HEK293 (cell line): ENCODE data around the gene MEGF6.
A peak's percentile ranks its signal among the peaks of the same experiment; 100 is the strongest.
"Not testable (repeated sequence)": the region's sequence is repeated elsewhere in the genome, so short reads cannot be mapped to it uniquely, and the experiment has no call there.

Source experiments
- CTCF ChIA-PET: fragments of 350-600 bp; formaldehyde crosslinking; extraction: SDS; loops from one replicate; lab custom pipeline; 2021; ENCODE audit warnings: antibody characterized with exemption; lab: Yijun Ruan, JAX
- POLR2A ChIA-PET: fragments of 300-600 bp; formaldehyde crosslinking; extraction: SDS; loops from one replicate; lab custom pipeline; 2020; ENCODE audit warnings: antibody characterized with exemption, inconsistent platforms; lab: Yijun Ruan, JAX
- H3K27ac ChIP-seq: fragments of 200-500 bp; sonication (Bioruptor generic); 2 replicates; pipeline ENCODE4 v1.5.1; 2014; ENCODE audit warnings: low read depth, low read length, control low read depth, inconsistent platforms; ENCODE audit errors: extremely low read depth
- H3K36me3 ChIP-seq, 2 experiments: fragments of 200-500 bp in 1 of 2; sonication (Bioruptor generic) in 1 of 2; 1 replicate in 1 of 2; 2 replicates in 1 of 2; pipeline ENCODE4 v1.5.1; 2014 to 2017; ENCODE audit warnings: inconsistent platforms in 2 of 2, low read length in 2 of 2; ENCODE audit not compliant: control insufficient read depth in 2 of 2, insufficient read depth in 1 of 2
- H3K4me1 ChIP-seq: fragments of 200-500 bp; sonication (Bioruptor generic); 2 replicates; pipeline ENCODE4 v1.5.1; 2014; ENCODE audit warnings: mild to moderate bottlenecking, low read length, inconsistent platforms; ENCODE audit not compliant: control insufficient read depth, insufficient read depth
- H3K4me3 ChIP-seq: 2 replicates; pipeline ENCODE4 v1.5.1; 2011; ENCODE audit warnings: low read depth, mild to moderate bottlenecking, control low read depth, low read length, moderate library complexity
- H3K9me3 ChIP-seq: fragments of 200-500 bp; sonication (Bioruptor generic); 2 replicates; pipeline ENCODE4 v1.5.1; 2014; ENCODE audit warnings: low read depth, low read length, inconsistent platforms; ENCODE audit not compliant: control insufficient read depth, insufficient read depth
- GLIS1 ChIP-seq: fragments of 450-650 bp; formaldehyde crosslinking; IDR thresholded peaks from 2 replicates; pipeline ENCODE4 v1.5.1; 2016; ENCODE audit warnings: missing biosample characterization, missing genetic modification characterization
- WT1 ChIP-seq: fragments of 450-650 bp; formaldehyde crosslinking; IDR thresholded peaks from 2 replicates; pipeline ENCODE4 v1.5.1; 2016; ENCODE audit warnings: missing biosample characterization, missing genetic modification characterization
- YY1 ChIP-seq: fragments of 450-650 bp; formaldehyde crosslinking; IDR thresholded peaks from 2 replicates; pipeline ENCODE4 v1.5.1; 2018; ENCODE audit warnings: missing biosample characterization, missing genetic modification characterization
- ZNF140 ChIP-seq: fragments of 450-650 bp; formaldehyde crosslinking; IDR thresholded peaks from 2 replicates; pipeline ENCODE4 v1.5.1; 2016; ENCODE audit warnings: missing biosample characterization, missing genetic modification characterization
- ZNF19 ChIP-seq: fragments of 450-650 bp; formaldehyde crosslinking; IDR thresholded peaks from 2 replicates; pipeline ENCODE4; 2016; ENCODE audit warnings: missing biosample characterization, missing genetic modification characterization, low read depth
- ZNF223 ChIP-seq: fragments of 450-650 bp; formaldehyde crosslinking; IDR thresholded peaks from 2 replicates; pipeline ENCODE4 v1.5.1; 2016; ENCODE audit warnings: missing biosample characterization, missing genetic modification characterization
- ZNF24 ChIP-seq: fragments of 450-650 bp; formaldehyde crosslinking; IDR thresholded peaks from 2 replicates; pipeline ENCODE4 v1.5.1; 2016; ENCODE audit warnings: missing biosample characterization, missing genetic modification characterization
- ZNF26 ChIP-seq: fragments of 450-650 bp; formaldehyde crosslinking; IDR thresholded peaks from 2 replicates; pipeline ENCODE4 v1.5.1; 2016; ENCODE audit warnings: missing biosample characterization, missing genetic modification characterization
- ZNF350 ChIP-seq: fragments of 450-650 bp; formaldehyde crosslinking; IDR thresholded peaks from 2 replicates; pipeline ENCODE4 v1.5.0; 2017; ENCODE audit warnings: missing biosample characterization, mild to moderate bottlenecking, missing genetic modification characterization
- ZNF48 ChIP-seq: fragments of 450-650 bp; formaldehyde crosslinking; IDR thresholded peaks from 2 replicates; pipeline ENCODE4 v1.5.1; 2016; ENCODE audit warnings: missing biosample characterization, missing genetic modification characterization
- ZNF558 ChIP-seq: fragments of 450-650 bp; formaldehyde crosslinking; IDR thresholded peaks from 2 replicates; pipeline ENCODE4 v1.5.1; 2016; ENCODE audit warnings: missing biosample characterization, missing genetic modification characterization
- ZNF677 ChIP-seq: fragments of 450-650 bp; IDR thresholded peaks from 2 replicates; pipeline ENCODE4 v1.5.0; 2018; ENCODE audit warnings: missing biosample characterization, mild to moderate bottlenecking, missing genetic modification characterization, moderate library complexity
- TF ChIP-seq, protein P1 (sequence below): fragments of 450-650 bp; formaldehyde crosslinking; IDR thresholded peaks from 2 replicates; pipeline ENCODE4 v1.5.1; 2016; ENCODE audit warnings: missing biosample characterization, missing genetic modification characterization
- TF ChIP-seq, protein P2 (sequence below): fragments of 450-650 bp; formaldehyde crosslinking; IDR thresholded peaks from 2 replicates; pipeline ENCODE4 v1.5.1; 2016; ENCODE audit warnings: missing biosample characterization, missing genetic modification characterization, low read depth

The MEGF6 gene

DNA sequence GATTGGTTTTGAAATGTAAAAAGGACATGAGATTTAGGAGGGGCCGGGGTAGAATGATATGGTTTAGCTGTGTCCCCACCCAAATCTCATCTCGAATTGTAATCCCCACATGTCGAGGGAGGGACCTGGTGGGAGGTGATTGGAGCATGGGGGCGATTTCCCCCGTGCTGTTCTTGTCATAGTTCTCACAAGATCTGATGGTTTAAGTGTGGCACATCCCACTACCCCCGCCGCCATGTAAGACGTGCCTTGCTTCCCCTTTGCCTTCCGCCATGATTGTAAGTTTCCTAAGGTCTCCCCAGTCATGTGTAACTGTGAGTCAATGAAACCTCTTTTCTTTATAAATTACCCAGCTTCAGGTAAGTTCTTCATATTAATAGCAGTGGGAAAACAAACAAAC lies 10.8 kb upstream of the MEGF6 start:
- POLR2A ChIA-PET, H3K36me3 ChIP-seq: not testable (repeated sequence)
- CTCF ChIA-PET, result interaction anchor here (0.8 to 5.5 kb wide), 11 partner anchors 14 to 169 kb away, joined by 3 to 120 read pairs (median 6); no protein-coding TSS in a partner anchor

DNA sequence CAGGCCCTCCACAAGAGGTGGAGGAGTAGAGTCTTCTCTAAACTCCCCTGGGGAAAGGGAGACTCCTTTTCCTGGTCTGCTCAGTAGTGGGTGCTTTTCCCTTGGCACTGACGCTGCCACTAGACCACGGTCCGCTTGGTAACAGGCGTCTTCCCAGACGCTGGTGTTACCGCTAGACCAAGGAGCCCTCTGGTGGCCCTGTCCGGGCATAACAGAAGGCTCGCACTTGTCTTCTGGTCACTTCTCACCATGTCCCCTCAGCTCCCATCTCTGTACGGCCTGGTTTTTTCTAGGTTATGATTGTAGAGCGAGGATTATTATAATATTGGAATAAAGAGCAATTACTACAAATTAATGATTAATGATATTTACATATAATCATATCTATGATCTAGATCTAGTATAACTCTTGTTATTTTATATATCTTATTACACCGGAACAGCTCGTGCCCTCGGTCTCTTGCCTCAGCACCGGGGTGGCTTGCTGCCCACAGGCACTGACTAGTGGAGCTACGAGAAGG lies 9.9 kb upstream of the MEGF6 start:
- POLR2A ChIA-PET, result interaction anchor here (1.2 kb wide), 2 partner anchors 11 to 130 kb away, joined by 3 read pairs; no protein-coding TSS in a partner anchor
- H3K4me1 ChIP-seq, H3K4me3 ChIP-seq, H3K27ac ChIP-seq, H3K9me3 ChIP-seq, H3K36me3 ChIP-seq: not testable (repeated sequence)
- CTCF ChIA-PET, result interaction anchor here (0.6 to 7.8 kb wide), 22 partner anchors 8 to 804 kb away, joined by 3 to 120 read pairs (median 5); no protein-coding TSS in a partner anchor

More for the DNA sequence above, 10.8 kb upstream of the MEGF6 start:
- not testable (repeated sequence) for H3K27ac ChIP-seq, H3K9me3 ChIP-seq, H3K4me1 ChIP-seq, H3K4me3 ChIP-seq
- TF ChIP-seq ZNF677, result 0 out of 2 replicates have a peak, but pooled peaks have one; percentile 51

DNA sequence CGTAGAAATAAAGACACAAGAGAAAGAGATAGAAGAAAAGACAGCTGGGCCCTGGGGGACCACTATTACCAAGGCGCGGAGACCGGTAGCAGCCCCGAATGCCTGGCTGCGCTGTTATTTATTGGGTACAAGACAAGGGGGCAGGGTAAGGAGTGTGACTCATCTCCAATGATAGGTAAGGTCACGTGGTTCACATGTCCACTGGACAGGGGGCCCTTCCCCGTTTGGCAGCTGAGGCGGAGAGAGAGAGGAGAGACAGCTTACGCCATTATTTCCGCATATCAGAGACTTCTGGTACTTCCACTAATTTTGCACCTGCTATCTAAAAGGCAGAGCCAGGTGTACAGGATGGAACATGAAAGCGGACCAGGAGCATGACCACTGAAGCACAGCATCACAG lies 9.4 kb upstream of the MEGF6 start:
- ChIA-PET POLR2A (interaction anchor here (1.2 kb wide), 2 partner anchors 11 to 130 kb away, joined by 3 read pairs; no protein-coding TSS in a partner anchor), CTCF (interaction anchor here (0.6 to 7.8 kb wide), 22 partner anchors 9 to 179 kb away, joined by 3 to 120 read pairs (median 6); no protein-coding TSS in a partner anchor)
- H3K4me3 ChIP-seq, result no peak overlapping the region
- no peak for TF ChIP-seq ZNF558
- TF ChIP-seq ZNF26 (tag by site-specific recombination), result no peak
- TF ChIP-seq, protein P1, sequence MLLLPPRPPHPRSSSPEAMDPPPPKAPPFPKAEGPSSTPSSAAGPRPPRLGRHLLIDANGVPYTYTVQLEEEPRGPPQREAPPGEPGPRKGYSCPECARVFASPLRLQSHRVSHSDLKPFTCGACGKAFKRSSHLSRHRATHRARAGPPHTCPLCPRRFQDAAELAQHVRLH (tag by site-specific recombination), result no peak
- TF ChIP-seq, protein P2, sequence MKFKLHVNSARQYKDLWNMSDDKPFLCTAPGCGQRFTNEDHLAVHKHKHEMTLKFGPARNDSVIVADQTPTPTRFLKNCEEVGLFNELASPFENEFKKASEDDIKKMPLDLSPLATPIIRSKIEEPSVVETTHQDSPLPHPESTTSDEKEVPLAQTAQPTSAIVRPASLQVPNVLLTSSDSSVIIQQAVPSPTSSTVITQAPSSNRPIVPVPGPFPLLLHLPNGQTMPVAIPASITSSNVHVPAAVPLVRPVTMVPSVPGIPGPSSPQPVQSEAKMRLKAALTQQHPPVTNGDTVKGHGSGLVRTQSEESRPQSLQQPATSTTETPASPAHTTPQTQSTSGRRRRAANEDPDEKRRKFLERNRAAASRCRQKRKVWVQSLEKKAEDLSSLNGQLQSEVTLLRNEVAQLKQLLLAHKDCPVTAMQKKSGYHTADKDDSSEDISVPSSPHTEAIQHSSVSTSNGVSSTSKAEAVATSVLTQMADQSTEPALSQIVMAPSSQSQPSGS (tag by site-specific recombination), result no peak
- TF ChIP-seq GLIS1, result no peak
- no peak for TF ChIP-seq WT1 (tag by site-specific recombination)
- no peak for TF ChIP-seq ZNF140 (tag by site-specific recombination)
- no peak for TF ChIP-seq YY1 (tag by site-specific recombination)
- TF ChIP-seq ZNF48 (tag by site-specific recombination), result no peak
- no peak for TF ChIP-seq ZNF19
- TF ChIP-seq ZNF350 (tag by site-specific recombination), result no peak
- TF ChIP-seq ZNF223 (tag by site-specific recombination), result no peak
- TF ChIP-seq ZNF24 (tag by site-specific recombination), result no peak
- no peaks in the 10 kb centered on the region for H3K4me1 ChIP-seq
- no peak overlapping the region for H3K27ac ChIP-seq
- H3K36me3 ChIP-seq, result no peaks in the 10 kb centered on the region
- no peaks in the 10 kb centered on the region for H3K9me3 ChIP-seq
